ENCODE data around the gene STK35.
"Not testable (repeated sequence)": the region's sequence is repeated elsewhere in the genome, so short reads cannot be mapped to it uniquely, and the experiment has no call there.

The STK35 gene

GRCh38 chr20:2169456-2170088 is 67.9 kb downstream of the STK35 start:
- Histone ChIP-seq H3K27ac (no peak overlapping the region), H3K27me3 (replicated peaks) (no peaks in the 10 kb centered on the region)
- TF ChIP-seq CTCF (IDR thresholded peaks at IDR 0.05; ENCODE audit: low read depth, low read length, missing control alignments), result no peak

GRCh38 chr20:2170404-2170803 is 68.8 kb downstream of the STK35 start:
- Histone ChIP-seq H3K36me3 (replicated peaks) (no peaks in the 10 kb centered on the region), H3K4me3 (ENCODE audit: low read depth, low read length) (no peak overlapping the region), H3K27me3 (replicated peaks) (no peaks in the 10 kb centered on the region), H3K27ac (no peak overlapping the region)
- DNase-seq, result no peak
- no peak for TF ChIP-seq CTCF (IDR thresholded peaks at IDR 0.05; ENCODE audit: low read depth, low read length, missing control alignments)
- in situ Hi-C loops (cut with HindIII; ENCODE audit: low pct_ligation_motif_present, low sequenced_read_pairs), result no loop called here

More at GRCh38 chr20:2169456-2170088, 67.9 kb downstream of the STK35 start:
- H3K4me3 ChIP-seq (ENCODE audit: low read depth, low read length), result no peak overlapping the region
- no peaks in the 10 kb centered on the region for H3K36me3 ChIP-seq (replicated peaks)
- no peak for DNase-seq
- in situ Hi-C loops (cut with HindIII; ENCODE audit: low pct_ligation_motif_present, low sequenced_read_pairs), result no loop called here

- DNase-seq, result no peak
- no peak for TF ChIP-seq CTCF (IDR thresholded peaks at IDR 0.05; ENCODE audit: low read depth, low read length, missing control alignments)
Observed at GRCh38 chr20:2171266-2171790, 69.7 kb downstream of the STK35 start.

GRCh38 chr20:2171840-2172239 is 70.2 kb downstream of the STK35 start:
- H3K36me3 ChIP-seq (replicated peaks); in situ Hi-C loops (cut with HindIII; ENCODE audit: low pct_ligation_motif_present, low sequenced_read_pairs); H3K4me3 ChIP-seq (ENCODE audit: low read depth, low read length); H3K27ac ChIP-seq; DNase-seq; H3K27me3 ChIP-seq (replicated peaks): not testable (repeated sequence)

More at GRCh38 chr20:2171266-2171790, 69.7 kb downstream of the STK35 start:
- no peaks in the 10 kb centered on the region for H3K27me3 ChIP-seq (replicated peaks)
- in situ Hi-C loops (cut with HindIII; ENCODE audit: low pct_ligation_motif_present, low sequenced_read_pairs), result no loop called here
- H3K27ac ChIP-seq, result no peak overlapping the region
- no peak overlapping the region for H3K4me3 ChIP-seq (ENCODE audit: low read depth, low read length)
- H3K36me3 ChIP-seq (replicated peaks), result no peaks in the 10 kb centered on the region

GRCh38 chr20:2172305-2173175 is 70.9 kb downstream of the STK35 start:
- no peaks in the 10 kb centered on the region for H3K36me3 ChIP-seq (replicated peaks)

More at GRCh38 chr20:2172305-2173175, 70.9 kb downstream of the STK35 start:
- peak; percentile 95 for TF ChIP-seq CTCF (IDR thresholded peaks at IDR 0.05; ENCODE audit: low read depth, low read length, missing control alignments)
- Histone ChIP-seq H3K27me3 (replicated peaks) (no peaks in the 10 kb centered on the region), H3K27ac (no peak overlapping the region), H3K4me3 (ENCODE audit: low read depth, low read length) (no peak overlapping the region)
- peak; percentile 38 for DNase-seq
- in situ Hi-C loops (cut with HindIII; ENCODE audit: low pct_ligation_motif_present, low sequenced_read_pairs), result no loop called here

All from brain microvascular endothelial cell (primary cell).